ENCODE measurements around the gene DHRS9. TPM values are rescaled to one million over a fixed set of nuclear protein-coding genes. Genes with fewer than 3 reads are reported as not detected.
A peak's percentile ranks its signal among the peaks of the same experiment; 100 is the strongest.

DHRS9 gene
- total RNA-seq, 1 donor from 2014 or later = not detected

GRCh38 chr2:169034256-169034655 lies 35.1 kb upstream of the DHRS9 start:
- no peak for TF ChIP-seq CTCF (IDR thresholded peaks at IDR 0.05; ENCODE audit: insufficient read depth, low read length, poor library complexity, severe bottlenecking)
- no peaks in the 10 kb centered on the region for H3K27me3 ChIP-seq (ENCODE audit: control insufficient read depth, insufficient read depth, low read length)
- no peaks in the 10 kb centered on the region for H3K36me3 ChIP-seq (ENCODE audit: control insufficient read depth, insufficient read depth, low read length)
- no peak for DNase-seq (ENCODE audit: low read depth)
- no peak overlapping the region for H3K4me3 ChIP-seq (ENCODE audit: low read depth, low read length)

GRCh38 chr2:169034984-169035544 lies 34.3 kb upstream of the DHRS9 start:
- Histone ChIP-seq H3K36me3 (ENCODE audit: control insufficient read depth, insufficient read depth, low read length) (no peaks in the 10 kb centered on the region), H3K27me3 (ENCODE audit: control insufficient read depth, insufficient read depth, low read length) (no peaks in the 10 kb centered on the region), H3K4me3 (ENCODE audit: low read depth, low read length) (no peak overlapping the region)
- TF ChIP-seq CTCF (IDR thresholded peaks at IDR 0.05; ENCODE audit: insufficient read depth, low read length, poor library complexity, severe bottlenecking) = no peak
- DNase-seq (ENCODE audit: low read depth) = no peak

GRCh38 chr2:169035887-169036286 lies 33.5 kb upstream of the DHRS9 start:
- Histone ChIP-seq H3K4me3 (ENCODE audit: low read depth, low read length) (no peak overlapping the region), H3K27me3 (ENCODE audit: control insufficient read depth, insufficient read depth, low read length) (no peaks in the 10 kb centered on the region), H3K36me3 (ENCODE audit: control insufficient read depth, insufficient read depth, low read length) (no peaks in the 10 kb centered on the region)
- no peak for DNase-seq (ENCODE audit: low read depth)
- TF ChIP-seq CTCF (IDR thresholded peaks at IDR 0.05; ENCODE audit: insufficient read depth, low read length, poor library complexity, severe bottlenecking) = no peak

GRCh38 chr2:169036736-169037440 lies 32.5 kb upstream of the DHRS9 start:
- DNase-seq (ENCODE audit: low read depth) = no peak
- H3K4me3 ChIP-seq (ENCODE audit: low read depth, low read length) = no peak overlapping the region

GRCh38 chr2:169038338-169038757 lies 31.0 kb upstream of the DHRS9 start:
- Histone ChIP-seq H3K4me3 (ENCODE audit: low read depth, low read length) (no peak overlapping the region), H3K36me3 (ENCODE audit: control insufficient read depth, insufficient read depth, low read length) (no peaks in the 10 kb centered on the region), H3K27me3 (ENCODE audit: control insufficient read depth, insufficient read depth, low read length) (no peaks in the 10 kb centered on the region)
- DNase-seq (ENCODE audit: low read depth) = peak; percentile 29
- TF ChIP-seq CTCF (IDR thresholded peaks at IDR 0.05; ENCODE audit: insufficient read depth, low read length, poor library complexity, severe bottlenecking) = no peak

More at GRCh38 chr2:169036736-169037440, 32.5 kb upstream of the DHRS9 start:
- no peak for TF ChIP-seq CTCF (IDR thresholded peaks at IDR 0.05; ENCODE audit: insufficient read depth, low read length, poor library complexity, severe bottlenecking)
- Histone ChIP-seq H3K36me3 (ENCODE audit: control insufficient read depth, insufficient read depth, low read length) (no peaks in the 10 kb centered on the region), H3K27me3 (ENCODE audit: control insufficient read depth, insufficient read depth, low read length) (no peaks in the 10 kb centered on the region)

Measured in kidney epithelial cell (primary cell).